AG09319 (cell line): Measurements from ENCODE around the gene RCSD1.

Experiments
- DNase-seq: peaks from one replicate; pipeline ENCODE4 v3.0.0-alpha.2; 2010; ENCODE audit warnings: low read depth; ENCODE audit errors: extremely low read depth
- CTCF ChIP-seq: IDR thresholded peaks from 2 replicates; pipeline ENCODE4 v1.5.1; 2011; ENCODE audit warnings: low read depth, mild to moderate bottlenecking, inconsistent platforms, low read length, moderate library complexity

The RCSD1 gene

GRCh38 chr1:167651161-167651693, 21.2 kb downstream of the RCSD1 start:
- DNase-seq: no peak
- TF ChIP-seq CTCF: no peak

DNA sequence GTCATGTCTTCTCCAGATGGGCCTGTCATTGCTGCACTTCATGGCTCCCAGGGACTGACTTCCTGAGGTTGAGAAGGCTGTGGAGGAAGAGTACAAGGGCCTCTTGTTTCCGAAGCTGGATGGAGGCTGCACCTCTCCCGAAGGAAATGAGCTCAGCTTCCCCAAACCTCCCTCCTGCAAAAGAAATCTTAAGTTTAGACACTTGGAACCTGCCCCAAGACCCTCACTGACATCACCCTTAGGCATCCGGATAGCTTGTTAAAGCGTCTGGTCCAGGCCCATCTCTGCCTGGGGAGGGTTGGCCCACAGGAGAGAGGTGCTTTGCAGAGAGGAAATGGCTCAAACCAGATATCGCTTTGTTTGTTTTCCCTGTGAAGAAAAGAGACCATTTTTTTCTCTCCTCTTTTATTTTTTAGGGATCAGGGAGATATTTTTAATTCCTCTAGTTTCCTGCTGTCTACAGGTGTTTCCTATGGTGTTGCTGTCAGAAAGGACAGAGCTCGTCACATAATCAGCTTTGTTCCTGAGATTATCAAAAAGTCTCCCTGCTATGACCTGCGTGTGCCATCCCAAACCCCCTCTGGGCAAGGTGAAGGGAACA, 25.0 kb downstream of the RCSD1 start:
- TF ChIP-seq CTCF: no peak
- DNase-seq: no peak

- DNase-seq: no peak
- TF ChIP-seq CTCF: no peak
Observed at GRCh38 chr1:167656657-167657056, 26.6 kb downstream of the RCSD1 start.

DNA sequence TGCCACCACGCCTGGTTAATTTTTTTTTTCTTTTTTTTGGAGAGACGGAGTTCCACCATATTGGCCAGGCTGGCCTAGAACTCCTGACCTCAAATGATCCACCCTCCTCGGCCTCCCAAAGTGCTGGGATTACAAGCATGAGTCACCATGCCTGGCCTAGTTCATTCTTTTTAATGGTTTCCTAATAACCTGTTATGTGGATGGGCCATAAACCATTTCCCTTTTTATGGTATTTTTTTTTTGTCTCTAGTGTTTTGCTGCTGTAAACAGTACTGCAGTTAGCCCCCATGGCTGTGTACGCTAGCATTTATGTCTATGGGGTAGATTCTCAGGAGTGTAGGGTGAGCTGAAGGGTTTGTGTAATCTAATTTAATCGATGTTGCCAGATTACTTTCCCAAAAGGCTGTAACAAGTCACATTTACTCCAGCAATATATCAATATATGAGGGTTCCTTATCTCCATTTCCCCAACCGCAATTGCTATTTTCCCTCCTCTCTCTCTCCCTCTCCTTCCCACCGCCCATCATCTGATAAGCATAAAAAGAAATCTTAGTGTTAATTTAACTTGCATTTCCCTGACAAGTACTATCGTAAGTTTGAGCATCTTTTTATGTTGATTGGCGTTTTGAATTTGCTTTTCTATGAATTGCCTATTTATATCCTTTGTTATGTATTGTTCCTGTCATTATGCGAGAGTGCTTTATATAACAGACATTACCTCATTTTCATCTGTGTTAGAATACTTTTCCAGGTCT, 28.7 kb downstream of the RCSD1 start:
- no peak for DNase-seq
- TF ChIP-seq CTCF: no peak

DNA sequence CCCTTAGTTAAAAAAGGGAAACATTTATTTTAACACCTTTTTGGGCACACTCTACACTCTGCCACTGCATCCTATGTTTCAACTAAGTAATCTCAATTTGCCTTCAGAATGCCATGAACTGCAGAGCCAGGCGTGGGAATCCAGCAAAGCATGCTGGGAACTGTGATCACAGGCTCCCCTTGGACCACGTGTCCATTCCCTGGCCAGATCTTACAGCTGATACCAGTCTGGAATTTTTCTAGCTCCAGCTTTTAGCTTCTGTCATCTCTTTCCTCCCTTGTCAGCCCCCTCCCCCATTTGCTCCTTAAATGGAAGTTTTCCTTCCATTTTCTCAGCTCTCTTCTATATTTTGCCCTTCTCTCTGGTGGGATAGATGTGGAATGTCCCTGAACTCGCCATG, 29.4 kb downstream of the RCSD1 start:
- DNase-seq: no peak
- no peak for TF ChIP-seq CTCF

GRCh38 chr1:167659881-167660280, 29.8 kb downstream of the RCSD1 start:
- no peak for TF ChIP-seq CTCF
- no peak for DNase-seq

- peak; percentile 53 for DNase-seq
- no peak for TF ChIP-seq CTCF
Observed at GRCh38 chr1:167661527-167662426, 31.7 kb downstream of the RCSD1 start.
